ENCODE results near the gene IGFBP2.

The IGFBP2 gene

GRCh38 chr2:216665717-216666116, 32.5 kb downstream of the IGFBP2 start:
- no peak for DNase-seq

GRCh38 chr2:216666461-216667233, 33.4 kb downstream of the IGFBP2 start:
- no peak for DNase-seq

- DNase-seq = no peak
Observed at GRCh38 chr2:216670266-216671080, 37.3 kb downstream of the IGFBP2 start.

- no peak for DNase-seq
Observed at GRCh38 chr2:216671081-216671411, 37.8 kb downstream of the IGFBP2 start.

- no peak for DNase-seq
Observed at GRCh38 chr2:216671791-216672343, 38.6 kb downstream of the IGFBP2 start.

GRCh38 chr2:216672466-216672865, 39.2 kb downstream of the IGFBP2 start:
- DNase-seq = no peak

- no peak for DNase-seq
Observed at GRCh38 chr2:216673021-216673420, 39.8 kb downstream of the IGFBP2 start.

- DNase-seq = no peak
Observed at GRCh38 chr2:216673609-216674008, 40.4 kb downstream of the IGFBP2 start.

GRCh38 chr2:216674376-216674775, 41.2 kb downstream of the IGFBP2 start:
- DNase-seq = no peak

- no peak for DNase-seq
Observed at GRCh38 chr2:216676630-216677029, 43.4 kb downstream of the IGFBP2 start.

- no peak for DNase-seq
Observed at GRCh38 chr2:216677439-216678097, 44.3 kb downstream of the IGFBP2 start.

- DNase-seq = no peak
Observed at GRCh38 chr2:216678098-216678465, 44.9 kb downstream of the IGFBP2 start.

GRCh38 chr2:216678813-216679657, 45.8 kb downstream of the IGFBP2 start:
- no peak for DNase-seq

- no peak for DNase-seq
Observed at GRCh38 chr2:216679658-216680024, 46.4 kb downstream of the IGFBP2 start.

GRCh38 chr2:216680951-216681629, 47.9 kb downstream of the IGFBP2 start:
- no peak for DNase-seq

GRCh38 chr2:216681683-216682082, 48.5 kb downstream of the IGFBP2 start:
- no peak for DNase-seq

- DNase-seq = peak; percentile 83
Observed at GRCh38 chr2:216683846-216684245, 50.6 kb downstream of the IGFBP2 start.

- DNase-seq = no peak
Observed at GRCh38 chr2:216685327-216685875, 52.2 kb downstream of the IGFBP2 start.

GRCh38 chr2:216687111-216687510, 53.9 kb downstream of the IGFBP2 start:
- no peak for DNase-seq

- no peak for DNase-seq
Observed at GRCh38 chr2:216687646-216688045, 54.4 kb downstream of the IGFBP2 start.

GRCh38 chr2:216688731-216689340, 55.6 kb downstream of the IGFBP2 start:
- DNase-seq = no peak
